ENCODE data around the gene GRIK3.
"Not testable (repeated sequence)": the region's sequence is repeated elsewhere in the genome, so short reads cannot be mapped to it uniquely, and the experiment has no call there.

Gene GRIK3

GRCh38 chr1:37034121-37035013 is at the start of gene GRIK3:
GRIK3 (minus strand) TSS chr1:37034515; CDS start chr1:37034108, 407 bp downstream.
- no peak for DNase-seq

- no peak for DNase-seq
Observed at GRCh38 chr1:37084013-37084412, 49.7 kb upstream of the GRIK3 start.

GRCh38 chr1:37083603-37084002 is 49.3 kb upstream of the GRIK3 start:
- DNase-seq = no peak

GRCh38 chr1:37080296-37080986 is 46.1 kb upstream of the GRIK3 start:
- DNase-seq = not testable (repeated sequence)

GRCh38 chr1:37078866-37079265 is 44.6 kb upstream of the GRIK3 start:
- DNase-seq = no peak

GRCh38 chr1:37076168-37076567 is 41.9 kb upstream of the GRIK3 start:
- no peak for DNase-seq

- no peak for DNase-seq
Observed at GRCh38 chr1:37073854-37074379, 39.6 kb upstream of the GRIK3 start.

- no peak for DNase-seq
Observed at GRCh38 chr1:37073152-37073853, 39.0 kb upstream of the GRIK3 start.

- no peak for DNase-seq
Observed at GRCh38 chr1:37071829-37072228, 37.5 kb upstream of the GRIK3 start.

- DNase-seq = no peak
Observed at GRCh38 chr1:37070126-37070525, 35.8 kb upstream of the GRIK3 start.

- DNase-seq = no peak
Observed at GRCh38 chr1:37069406-37069805, 35.1 kb upstream of the GRIK3 start.

GRCh38 chr1:37068897-37069296 is 34.6 kb upstream of the GRIK3 start:
- no peak for DNase-seq

- no peak for DNase-seq
Observed at GRCh38 chr1:37068260-37068659, 33.9 kb upstream of the GRIK3 start.

GRCh38 chr1:37064039-37064438 is 29.7 kb upstream of the GRIK3 start:
- DNase-seq = no peak

- DNase-seq = no peak
Observed at GRCh38 chr1:37059346-37059745, 25.0 kb upstream of the GRIK3 start.

- DNase-seq = no peak
Observed at GRCh38 chr1:37058424-37058988, 24.2 kb upstream of the GRIK3 start.

GRCh38 chr1:37056325-37056724 is 22.0 kb upstream of the GRIK3 start:
- DNase-seq = no peak

- DNase-seq = no peak
Observed at GRCh38 chr1:37055631-37056030, 21.3 kb upstream of the GRIK3 start.

- DNase-seq = no peak
Observed at GRCh38 chr1:37053173-37053572, 18.9 kb upstream of the GRIK3 start.

- DNase-seq = no peak
Observed at GRCh38 chr1:37052120-37052519, 17.8 kb upstream of the GRIK3 start.

- DNase-seq = no peak
Observed at GRCh38 chr1:37051346-37051745, 17.0 kb upstream of the GRIK3 start.

GRCh38 chr1:37047542-37047941 is 13.2 kb upstream of the GRIK3 start:
- DNase-seq = no peak

GRCh38 chr1:37043101-37043500 is 8.8 kb upstream of the GRIK3 start:
- DNase-seq = no peak
